Common myeloid progenitor, CD34-positive (primary cell): ENCODE measurements around the gene SYNE1.
A peak's percentile ranks its signal among the peaks of the same experiment; 100 is the strongest.

Experiments used
- CTCF ChIA-PET: fragments of 350-600 bp; sonication (Branson Sonifier 250); formaldehyde crosslinking; loops from one replicate; lab custom pipeline; 2021; ENCODE audit warnings: antibody characterized with exemption; lab: Charles Lee
- POLR2A ChIA-PET: fragments of 350-600 bp; sonication (Branson Sonifier 250); formaldehyde crosslinking; loops from one replicate; lab custom pipeline; 2021; ENCODE audit warnings: antibody characterized with exemption; lab: Charles Lee
- DNase-seq, 3 donors: peaks; one replicate each; pipeline versions ENCODE4 v3.0.0 to v3.0.0-alpha.2; 2013
- H3K27ac ChIP-seq, 2 experiments: 1 replicate in 1 of 2; 2 replicates in 1 of 2; pipeline ENCODE4 v1.7.0; 2013; ENCODE audit warnings: inconsistent platforms in 2 of 2, low read length in 2 of 2, mild to moderate bottlenecking in 2 of 2, low read depth in 1 of 2, moderate library complexity in 1 of 2; ENCODE audit not compliant: severe bottlenecking in 2 of 2, insufficient read depth in 1 of 2, poor library complexity in 1 of 2
- H3K27me3 ChIP-seq, 5 experiments: replicated peaks in 2 of 5; 1 replicate in 3 of 5; 2 replicates in 2 of 5; pipeline versions ENCODE4 v1.6.1 to v1.7.0; 2013; ENCODE audit warnings: low read length in 4 of 5, mild to moderate bottlenecking in 2 of 5, moderate library complexity in 2 of 5, inconsistent platforms in 1 of 5; ENCODE audit not compliant: insufficient read depth in 5 of 5, control insufficient read depth in 4 of 5
- H3K36me3 ChIP-seq, 4 experiments: 1 replicate in 2 of 4; 2 replicates in 2 of 4; pipeline versions ENCODE4 v1.6.1 to v1.7.0; 2013; ENCODE audit warnings: low read length in 3 of 4, control low read depth in 1 of 4, mild to moderate bottlenecking in 1 of 4; ENCODE audit not compliant: control insufficient read depth in 4 of 4, insufficient read depth in 4 of 4
- H3K4me1 ChIP-seq, 4 experiments: 1 replicate in 3 of 4; 2 replicates in 1 of 4; pipeline versions ENCODE4 v1.6.1 to v1.7.1; 2013; ENCODE audit warnings: low read length in 3 of 4, mild to moderate bottlenecking in 3 of 4, control low read depth in 1 of 4, inconsistent platforms in 1 of 4, moderate library complexity in 1 of 4; ENCODE audit not compliant: control insufficient read depth in 4 of 4, insufficient read depth in 4 of 4; ENCODE audit errors: control extremely low read depth in 1 of 4
- H3K4me3 ChIP-seq, 7 experiments: 1 replicate in 4 of 7; 2 replicates in 3 of 7; pipeline versions ENCODE4 v1.5.1 to v1.7.0; 2013; ENCODE audit warnings: mild to moderate bottlenecking in 7 of 7, low read length in 6 of 7, moderate library complexity in 6 of 7, inconsistent platforms in 2 of 7, low read depth in 2 of 7, control low read depth in 1 of 7; ENCODE audit not compliant: insufficient read depth in 4 of 7, control insufficient read depth in 1 of 7; ENCODE audit errors: extremely low read depth in 1 of 7
- H3K9me3 ChIP-seq, 5 experiments: 1 replicate in 4 of 5; 2 replicates in 1 of 5; pipeline versions ENCODE4 v1.6.1 to v1.7.1; 2013; ENCODE audit warnings: low read length in 4 of 5, mild to moderate bottlenecking in 2 of 5, inconsistent platforms in 1 of 5, low read depth in 1 of 5, moderate library complexity in 1 of 5; ENCODE audit not compliant: control insufficient read depth in 4 of 5, insufficient read depth in 2 of 5; ENCODE audit errors: control extremely low read depth in 1 of 5
- WGBS: methylation state at CpG from one replicate; pipeline ENCODE4 v1.1.5; 2013; ENCODE audit not compliant: insufficient coverage; 5-methylcytosine and 5-hydroxymethylcytosine counted together

SYNE1 gene

GRCh38 chr6:152380993-152381898, 255.9 kb downstream of the SYNE1 start:
- H3K27me3 ChIP-seq = no peaks in the 10 kb centered on the region
- H3K27ac ChIP-seq = no peak overlapping the region
- peak in 2 of 3 donors; percentile 1 to 17 for DNase-seq
- no peak overlapping the region for H3K4me3 ChIP-seq
- 95% methylated on average over 9 of the region's 17 CpGs for WGBS
- no peaks in the 10 kb centered on the region for H3K4me1 ChIP-seq
- CTCF ChIA-PET = no interaction called here
- H3K9me3 ChIP-seq = no peaks in the 10 kb centered on the region
- no peaks in the 10 kb centered on the region for H3K36me3 ChIP-seq
- POLR2A ChIA-PET = no interaction called here

DNA sequence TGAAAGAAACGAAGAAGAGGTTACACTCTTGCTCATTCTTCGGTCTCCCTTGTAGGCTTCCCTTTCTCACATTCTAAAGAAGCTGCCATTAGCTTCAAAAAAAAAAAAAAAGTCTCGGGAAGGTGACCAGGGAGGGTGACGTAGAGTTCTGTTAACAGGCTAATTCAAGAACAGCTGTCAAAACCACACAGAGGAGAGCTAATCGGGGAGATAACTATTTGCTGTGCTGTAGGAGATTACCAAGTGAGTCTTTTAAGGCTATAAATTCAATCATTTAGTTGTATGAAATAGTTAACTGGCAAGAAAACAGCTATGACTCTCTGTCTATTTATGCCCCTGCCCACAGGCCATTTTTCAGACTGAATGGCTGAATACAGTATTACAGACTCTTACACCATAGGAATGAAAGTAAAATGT, 256.8 kb downstream of the SYNE1 start:
- no peak overlapping the region for H3K27ac ChIP-seq
- WGBS = 47% methylated on average over 4 of the region's 5 CpGs
- no peaks in the 10 kb centered on the region for H3K36me3 ChIP-seq
- ChIA-PET POLR2A (interaction anchor here (0.6 kb wide), 1 partner anchor 381 kb away, joined by 3 read pairs; no protein-coding TSS in a partner anchor), CTCF (interaction anchor here (0.7 kb wide), 1 partner anchor 115 kb away, joined by 3 read pairs; no protein-coding TSS in a partner anchor)
- H3K4me1 ChIP-seq = no peaks in the 10 kb centered on the region
- peak overlapping the region in 1 of 7 experiments; percentile 23 for H3K4me3 ChIP-seq
- H3K27me3 ChIP-seq = no peaks in the 10 kb centered on the region
- H3K9me3 ChIP-seq = no peaks in the 10 kb centered on the region
- peak in 2 of 3 donors; percentile 8 to 39 for DNase-seq

DNA sequence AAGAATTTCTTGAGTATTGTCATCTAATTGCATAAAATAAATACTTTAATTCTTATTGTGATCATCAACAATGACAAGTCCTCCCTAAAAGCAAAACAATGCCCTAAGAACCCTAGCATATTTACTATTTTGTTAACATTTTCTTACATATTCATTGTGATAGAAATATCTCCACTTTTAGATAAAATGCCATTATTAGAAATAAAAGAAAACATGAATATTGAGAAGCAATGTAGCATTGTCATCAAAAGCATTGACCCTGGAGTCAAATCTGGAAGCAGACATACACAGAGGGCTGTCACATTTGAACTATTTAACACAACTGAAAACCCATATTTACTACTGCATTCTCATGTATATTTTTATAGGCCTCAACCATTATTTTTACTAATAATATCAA, 257.7 kb downstream of the SYNE1 start:
- Histone ChIP-seq H3K4me3 (no peak overlapping the region), H3K9me3 (no peaks in the 10 kb centered on the region), H3K4me1 (no peaks in the 10 kb centered on the region), H3K27me3 (no peaks in the 10 kb centered on the region), H3K27ac (no peak overlapping the region), H3K36me3 (no peaks in the 10 kb centered on the region)
- POLR2A ChIA-PET = no interaction called here
- DNase-seq = no peak
- CTCF ChIA-PET = no interaction called here

GRCh38 chr6:152378169-152378568, 259.0 kb downstream of the SYNE1 start:
- no peak for DNase-seq
- WGBS = 94% methylated on average over 4 of the region's 4 CpGs
- Histone ChIP-seq H3K27me3 (no peaks in the 10 kb centered on the region), H3K27ac (no peak overlapping the region), H3K9me3 (no peaks in the 10 kb centered on the region), H3K4me1 (no peaks in the 10 kb centered on the region), H3K4me3 (no peak overlapping the region), H3K36me3 (no peaks in the 10 kb centered on the region)
- ChIA-PET CTCF (no interaction called here), POLR2A (no interaction called here)

- POLR2A ChIA-PET = no interaction called here
- WGBS = 100% methylated on average over 1 of the region's 6 CpGs
- CTCF ChIA-PET = no interaction called here
- H3K9me3 ChIP-seq = no peaks in the 10 kb centered on the region
- no peak overlapping the region for H3K27ac ChIP-seq
- no peaks in the 10 kb centered on the region for H3K36me3 ChIP-seq
- no peak for DNase-seq
- H3K27me3 ChIP-seq = no peaks in the 10 kb centered on the region
- H3K4me1 ChIP-seq = no peaks in the 10 kb centered on the region
- H3K4me3 ChIP-seq = no peak overlapping the region
Observed at GRCh38 chr6:152375197-152375596, 262.0 kb downstream of the SYNE1 start.

DNA sequence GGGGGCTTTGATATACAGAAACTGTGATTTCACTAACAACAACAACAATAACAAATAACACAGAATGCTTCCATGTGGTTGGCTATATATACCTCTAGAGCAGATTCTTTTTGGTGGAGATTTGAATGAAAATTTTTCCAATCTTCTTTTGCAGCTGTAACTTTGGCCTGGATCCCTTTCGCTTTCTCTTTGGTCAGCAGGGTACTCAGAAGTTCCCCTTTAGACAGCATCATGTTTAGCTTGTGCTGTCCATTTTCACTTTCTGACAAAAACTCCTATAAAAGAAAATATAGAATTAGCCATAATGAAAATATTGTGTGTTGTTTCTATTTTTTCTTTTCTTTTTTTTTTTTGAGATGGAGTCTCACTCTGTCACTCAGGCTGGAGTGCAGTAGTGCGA, 264.2 kb downstream of the SYNE1 start:
- CTCF ChIA-PET = interaction anchor here (1.1 kb wide), 1 partner anchor 35 kb away, joined by 3 read pairs; no protein-coding TSS in a partner anchor
- H3K27ac ChIP-seq = no peak overlapping the region
- POLR2A ChIA-PET = interaction anchor here (0.6 kb wide), 1 partner anchor 25 kb away, joined by 3 read pairs; no protein-coding TSS in a partner anchor
- no peaks in the 10 kb centered on the region for H3K27me3 ChIP-seq
- no peak overlapping the region for H3K4me3 ChIP-seq
- no peaks in the 10 kb centered on the region for H3K9me3 ChIP-seq
- H3K36me3 ChIP-seq = no peaks in the 10 kb centered on the region
- DNase-seq = peak in 2 of 3 donors; percentile 31 to 44
- H3K4me1 ChIP-seq = no peaks in the 10 kb centered on the region
- WGBS = 100% methylated on average over 1 of the region's 2 CpGs

GRCh38 chr6:152371775-152372174, 265.4 kb downstream of the SYNE1 start:
- no peak for DNase-seq
- Histone ChIP-seq H3K27me3 (no peaks in the 10 kb centered on the region), H3K4me1 (no peaks in the 10 kb centered on the region), H3K9me3 (no peaks in the 10 kb centered on the region), H3K27ac (no peak overlapping the region), H3K36me3 (no peaks in the 10 kb centered on the region), H3K4me3 (no peak overlapping the region)
- POLR2A ChIA-PET = no interaction called here
- CTCF ChIA-PET = no interaction called here
